ENCODE measurements around the gene IFNL1.

- no peak for TF ChIP-seq JUN (IDR thresholded peaks at IDR 0.05; ENCODE audit: borderline replicate concordance, insufficient read depth, insufficient read length, low read depth)
- no peak for TF ChIP-seq CTCF (IDR thresholded peaks at IDR 0.05; ENCODE audit: extremely low read depth in 1 of 2, insufficient read depth in 1 of 2, low read depth in 1 of 2, low read length in 2 of 2)
- no peak for TF ChIP-seq EZH2 (IDR thresholded peaks at IDR 0.05; ENCODE audit: borderline replicate concordance, low read depth, low read length, severe bottlenecking)
Measured at GRCh38 chr19:39299832-39300231, 3.6 kb downstream of the IFNL1 start.

Data from endothelial cell of umbilical vein (primary cell).